HuH-7.5 (cell line): ENCODE results near the gene RRP1.

Experiments
- DNase-seq: peaks from one replicate; pipeline ENCODE4 v3.0.0; 2011; ENCODE audit warnings: low spot score

RRP1 gene

DNA sequence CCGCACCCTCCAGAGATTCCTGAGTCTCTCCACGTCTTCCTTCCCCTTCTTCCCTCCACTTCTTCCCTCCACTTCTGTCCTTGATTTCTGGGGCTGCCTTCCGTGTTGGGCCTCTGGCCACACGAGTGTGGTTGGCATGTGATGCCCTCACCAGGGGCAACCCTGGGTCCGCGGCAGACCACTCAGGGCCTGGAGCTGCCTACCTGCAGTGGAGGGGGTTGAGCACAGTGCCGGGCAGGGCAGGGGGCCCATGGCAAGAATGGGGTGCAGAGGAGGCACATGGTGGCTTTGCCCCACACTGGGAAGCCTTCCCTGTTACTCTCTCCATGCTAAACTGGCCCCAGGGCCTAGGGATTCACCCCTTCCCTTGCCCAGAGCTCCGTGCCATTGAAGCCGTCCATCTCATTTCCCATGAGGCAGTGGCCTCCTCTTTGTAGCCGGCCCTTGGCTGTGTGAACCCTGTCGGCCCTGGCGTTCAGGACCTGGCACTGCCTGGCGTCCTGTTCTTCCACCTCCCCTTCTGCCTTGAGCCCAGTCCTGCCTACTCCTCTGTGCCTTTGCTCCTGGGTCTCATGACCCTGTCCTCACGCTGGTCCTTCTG lies 13.4 kb downstream of the RRP1 start:
- no peak for DNase-seq

DNA sequence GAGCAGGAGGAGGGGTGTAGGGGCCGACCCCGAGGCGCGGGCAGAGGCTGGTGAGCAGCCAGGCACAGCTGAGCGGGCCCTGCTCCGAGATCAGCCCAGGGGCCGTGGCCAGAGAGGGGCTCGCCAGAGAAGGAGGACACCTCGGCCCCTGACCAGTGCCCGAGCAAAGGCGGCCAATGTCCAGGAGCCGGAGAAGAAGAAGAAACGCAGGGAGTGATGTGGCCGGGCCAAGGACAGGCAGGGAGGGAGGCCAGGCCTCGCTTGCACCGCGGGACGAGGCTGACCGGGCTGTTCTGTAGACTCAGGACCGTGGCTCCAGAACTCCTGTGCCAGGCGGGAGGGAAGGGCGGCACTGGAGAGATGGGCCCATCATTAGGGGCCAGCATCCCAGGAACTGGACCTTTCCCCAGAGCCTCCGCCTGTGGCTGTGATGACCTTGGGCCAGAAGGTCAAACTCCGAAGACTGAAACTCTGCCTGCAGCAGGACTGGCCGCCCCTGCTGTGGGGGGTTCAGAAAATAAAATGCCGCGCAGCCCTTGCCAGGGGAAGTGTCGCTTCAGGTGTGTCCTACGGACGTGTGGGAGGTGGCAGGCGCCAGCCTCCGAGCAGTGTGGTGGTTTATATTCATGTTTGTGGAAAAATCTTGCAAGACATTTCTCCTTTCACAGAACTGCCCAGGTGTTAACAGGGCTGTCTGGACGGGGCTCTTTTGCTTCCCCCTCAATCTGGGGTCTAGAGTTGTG lies 14.4 kb downstream of the RRP1 start:
- no peak for DNase-seq

DNA sequence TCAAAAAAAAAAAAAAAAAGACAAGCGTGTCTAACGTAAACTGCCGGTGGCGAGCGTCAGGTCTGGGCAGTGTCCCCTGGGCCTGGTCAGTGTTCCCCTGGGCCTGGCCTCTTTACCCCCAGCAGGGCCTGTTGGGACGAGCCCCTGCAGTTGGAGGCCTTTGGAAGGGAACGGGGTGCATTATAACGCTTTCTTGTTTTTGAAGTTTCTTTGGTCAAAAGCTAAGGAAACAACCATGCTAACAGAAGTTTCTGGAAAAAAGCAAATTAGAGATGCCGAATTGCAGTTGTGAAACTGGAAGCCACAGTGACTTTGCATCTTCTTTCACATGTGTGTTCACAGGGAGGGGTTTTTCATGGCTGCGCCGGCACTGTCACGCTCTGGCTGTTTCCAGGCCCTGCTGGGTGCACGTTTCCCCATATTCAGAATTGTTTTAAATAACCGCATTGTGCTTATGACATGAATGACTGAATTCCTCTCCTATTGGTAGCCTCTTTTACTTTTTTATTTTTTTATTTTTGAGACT lies 16.0 kb downstream of the RRP1 start:
- DNase-seq, result no peak

DNA sequence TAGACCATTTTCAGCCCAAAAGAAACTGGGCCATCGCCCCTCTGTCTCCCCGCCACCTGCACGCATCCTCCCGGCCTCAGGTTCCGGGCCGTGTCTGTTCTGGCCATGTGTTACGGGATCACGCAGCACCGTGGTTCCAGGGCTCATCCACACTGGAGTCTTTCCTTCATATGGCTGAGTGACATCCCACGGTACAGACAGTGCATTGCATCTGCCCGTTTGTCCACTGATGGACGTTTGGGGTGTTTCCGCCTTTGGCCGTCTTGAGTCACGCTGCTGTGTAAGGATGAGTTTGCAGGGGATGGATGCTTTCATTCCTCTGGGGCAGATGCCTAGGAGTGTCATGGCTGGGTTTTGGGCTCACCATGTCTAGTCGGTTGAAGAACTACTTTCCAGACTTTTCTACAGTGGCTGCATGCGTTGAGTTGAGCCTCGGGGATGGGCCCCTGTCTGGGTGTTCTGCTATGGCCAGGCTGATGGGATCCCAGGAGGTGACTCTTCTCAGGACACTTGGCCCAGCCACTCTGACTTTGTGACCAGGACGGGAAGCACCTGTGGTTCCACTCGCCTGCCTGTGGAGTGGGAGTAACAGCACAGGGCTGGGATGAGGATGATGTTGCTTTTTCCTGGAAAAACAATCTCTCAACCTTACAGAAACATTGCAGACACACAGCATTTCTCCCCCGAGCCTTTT lies 16.8 kb downstream of the RRP1 start:
- no peak for DNase-seq

DNA sequence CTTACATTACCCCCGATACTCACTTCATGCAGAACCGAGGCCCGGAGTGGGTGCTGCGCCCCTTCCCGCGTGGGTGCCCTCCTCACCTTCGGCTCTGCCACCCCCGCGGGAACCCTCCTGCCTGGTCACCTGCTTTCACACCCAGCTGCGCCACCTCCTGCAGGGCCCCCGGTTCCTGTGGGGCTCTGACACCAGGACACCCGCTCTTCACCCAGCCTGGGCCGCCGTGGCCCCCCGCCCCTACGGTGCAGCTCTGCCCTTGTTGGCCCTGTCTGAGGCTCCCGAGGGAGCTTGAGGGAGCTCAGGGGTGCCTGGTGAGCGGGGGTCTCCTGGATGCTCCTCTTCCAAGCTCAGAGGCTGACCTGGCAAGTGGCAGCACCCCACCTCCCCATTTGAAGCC lies 19.0 kb downstream of the RRP1 start:
- DNase-seq, result no peak

DNA sequence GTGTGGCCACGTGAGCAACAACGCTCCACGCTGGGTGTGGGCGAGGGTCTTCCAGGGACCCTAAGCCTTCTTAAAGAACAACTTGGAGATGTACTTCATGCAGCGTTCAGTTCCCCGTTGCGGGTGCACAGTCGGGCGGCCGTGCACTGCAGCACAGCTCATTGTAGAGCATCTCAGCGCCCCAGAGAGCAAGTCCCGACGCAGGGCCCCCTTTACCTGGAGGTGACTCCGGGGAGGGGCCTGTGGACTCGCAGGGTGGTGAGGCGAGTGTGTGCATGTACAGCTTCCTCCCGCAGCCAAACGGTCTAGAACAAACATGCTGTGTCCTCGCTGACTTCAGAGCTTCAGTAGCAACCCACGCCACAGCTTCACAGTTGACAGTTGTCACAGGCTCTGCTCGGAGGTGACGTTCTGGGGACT lies 19.5 kb downstream of the RRP1 start:
- no peak for DNase-seq

DNA sequence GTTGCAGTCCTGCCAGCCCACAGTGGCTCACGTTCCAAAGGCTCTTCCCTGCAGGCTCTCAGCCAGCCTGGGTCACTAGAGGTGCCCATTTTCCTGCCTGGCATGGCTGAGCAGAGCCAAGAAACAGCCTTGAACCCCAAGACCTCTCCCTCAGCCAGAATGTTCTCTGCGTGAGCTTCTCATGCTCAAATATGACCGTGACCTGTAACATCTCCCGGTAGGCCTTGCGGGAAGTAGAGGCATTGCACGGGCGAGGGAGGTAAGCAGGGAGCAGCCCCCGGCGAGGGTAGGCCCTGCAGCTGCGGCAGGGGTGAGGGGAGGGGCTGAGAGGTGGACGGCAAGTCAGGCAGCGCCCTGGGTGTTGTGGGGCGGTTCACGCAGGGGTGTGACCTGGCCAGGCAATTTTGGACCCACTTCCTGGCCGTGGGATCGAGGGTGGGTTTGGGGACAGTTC lies 20.0 kb downstream of the RRP1 start:
- no peak for DNase-seq

DNA sequence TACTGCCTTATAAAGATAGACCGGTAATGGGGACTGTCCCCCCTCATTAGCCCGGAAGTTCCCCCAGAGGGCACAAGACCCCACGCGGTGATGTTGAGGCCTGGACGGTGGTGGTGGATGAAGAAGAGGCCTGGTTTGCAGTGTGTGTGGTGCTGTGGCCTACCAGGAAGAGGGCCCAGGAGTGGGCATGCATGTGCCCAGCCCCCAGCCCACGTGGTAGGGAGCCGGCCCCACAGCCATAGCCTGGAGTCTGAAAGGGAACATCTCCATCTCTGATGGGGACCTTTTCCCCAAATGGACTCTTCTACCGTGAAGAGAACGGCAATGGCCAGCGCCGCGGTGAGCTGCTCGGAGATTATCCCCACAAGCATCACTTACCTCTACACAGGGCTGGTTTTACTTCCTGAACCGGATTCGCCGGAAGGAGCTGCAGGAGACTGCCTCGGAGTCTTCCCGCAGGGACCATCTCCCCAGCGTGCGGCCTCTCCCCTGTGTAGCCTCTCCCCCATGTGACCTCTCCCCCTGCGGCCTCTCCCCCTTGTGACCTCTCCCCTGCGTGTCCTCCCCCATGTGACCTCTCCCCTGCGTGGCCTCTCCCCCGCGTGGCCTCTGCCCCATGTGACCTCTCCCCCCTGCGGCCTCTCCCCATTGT lies 20.6 kb downstream of the RRP1 start:
- no peak for DNase-seq

DNA sequence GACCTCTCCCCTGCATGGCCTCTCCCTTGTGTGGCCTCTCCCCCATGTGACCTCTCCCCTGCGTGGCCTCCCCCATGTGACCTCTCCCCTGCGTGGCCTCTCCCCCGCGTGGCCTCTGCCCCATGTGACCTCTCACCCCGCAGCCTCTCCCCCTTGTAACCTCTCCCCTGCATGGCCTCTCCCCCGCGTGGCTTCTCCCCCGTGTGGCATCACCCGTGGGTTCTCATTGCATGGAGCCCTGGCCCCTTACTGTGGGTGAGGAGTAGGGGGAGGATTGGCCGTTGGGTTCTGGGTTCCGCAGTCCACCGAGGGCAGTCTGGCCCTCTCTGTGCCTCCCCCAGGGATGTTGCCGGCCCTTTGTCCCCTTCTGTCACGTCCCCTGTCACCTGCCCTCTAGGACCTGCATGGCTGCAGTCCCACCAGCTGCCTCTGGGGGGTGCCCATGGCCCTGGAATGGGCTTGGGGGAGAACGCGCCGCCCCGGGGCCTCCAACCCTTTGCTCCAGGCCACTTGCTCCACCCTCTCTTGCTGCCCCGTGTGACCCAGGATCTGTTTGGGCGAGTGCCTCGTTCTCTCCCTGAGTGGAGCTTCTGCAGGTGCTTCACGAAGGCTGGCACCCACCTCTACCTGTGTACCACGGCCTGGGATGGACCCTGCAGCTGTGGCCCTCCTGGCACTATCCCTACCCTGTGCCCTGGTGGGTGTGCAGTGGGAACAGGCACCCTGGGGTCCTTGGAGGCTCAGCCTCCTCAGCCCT lies 21.3 kb downstream of the RRP1 start:
- peak; percentile 98 for DNase-seq

DNA sequence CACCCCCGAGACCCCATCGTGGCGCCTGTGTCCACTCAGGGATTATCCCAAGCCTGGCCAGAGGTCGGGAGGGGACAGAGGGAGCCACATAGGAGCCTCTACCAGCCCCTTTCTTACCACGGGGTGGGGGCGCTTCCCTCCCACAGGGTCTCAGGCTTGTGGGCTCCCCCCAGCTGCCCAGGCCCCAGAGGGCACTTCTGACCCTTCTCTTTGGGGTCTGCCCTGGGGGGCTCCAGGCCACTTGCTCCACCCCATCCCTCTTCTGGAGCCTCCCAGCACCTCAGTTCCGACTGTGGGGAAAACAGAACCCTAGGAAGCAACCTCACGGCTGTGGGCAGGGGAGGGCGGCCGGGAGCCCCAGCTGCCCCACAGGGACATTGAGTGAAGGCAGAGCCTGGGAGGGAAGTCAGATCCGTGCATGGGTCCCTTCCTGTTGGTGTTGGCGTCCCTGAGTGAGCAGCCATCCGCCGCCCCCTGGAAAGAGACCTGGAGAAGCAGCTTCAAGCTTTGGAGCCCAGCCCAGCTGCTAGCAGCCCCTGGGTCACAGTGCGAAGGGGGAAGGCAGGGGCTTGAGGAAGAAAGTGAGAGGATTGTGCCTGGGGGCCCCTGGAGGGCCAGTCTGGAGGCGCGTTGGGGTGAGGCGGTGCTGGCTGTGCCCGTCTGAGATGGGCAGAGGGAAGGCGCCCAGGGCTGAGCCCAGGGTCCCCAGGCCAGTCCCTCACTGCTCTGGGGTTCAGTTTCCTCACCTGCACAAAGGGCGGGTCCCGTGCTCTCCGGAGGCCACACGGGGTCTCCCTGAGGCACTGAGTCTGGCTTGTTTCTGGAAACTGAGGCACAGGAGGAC lies 22.1 kb downstream of the RRP1 start:
- no peak for DNase-seq

DNA sequence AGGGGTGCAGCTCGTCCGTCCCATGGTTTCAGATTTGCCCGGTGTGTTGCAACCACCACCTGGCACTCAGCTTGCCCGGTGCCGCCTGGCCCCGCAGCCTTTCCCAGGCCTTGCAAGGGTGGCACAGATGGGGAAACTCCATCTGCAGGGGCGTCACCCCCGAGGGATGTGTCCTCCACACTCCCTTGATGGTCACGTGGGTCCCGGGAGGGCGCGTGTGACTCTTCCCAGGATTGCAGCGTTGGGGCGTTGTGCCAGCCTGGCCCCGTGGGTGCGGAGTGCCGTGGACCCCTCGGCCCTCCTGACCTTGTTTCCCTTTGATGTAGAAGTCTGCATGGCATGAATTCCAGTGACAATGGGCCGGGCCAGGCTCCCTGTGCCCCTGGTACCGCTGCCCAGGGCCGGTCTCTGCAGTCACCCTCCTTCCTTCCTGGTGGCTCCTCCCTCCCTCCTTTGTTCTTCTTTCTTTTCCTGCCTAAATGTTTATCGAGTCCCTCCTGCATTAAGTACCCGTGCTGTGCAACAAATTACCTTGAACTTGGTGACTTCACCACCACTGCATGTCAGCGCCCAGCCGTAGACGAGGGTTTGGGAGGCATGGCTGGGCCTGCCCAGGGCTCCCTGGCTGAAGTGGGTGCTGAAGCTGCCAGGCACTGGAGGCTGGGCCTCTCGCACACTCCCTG lies 22.9 kb downstream of the RRP1 start:
- no peak for DNase-seq

DNA sequence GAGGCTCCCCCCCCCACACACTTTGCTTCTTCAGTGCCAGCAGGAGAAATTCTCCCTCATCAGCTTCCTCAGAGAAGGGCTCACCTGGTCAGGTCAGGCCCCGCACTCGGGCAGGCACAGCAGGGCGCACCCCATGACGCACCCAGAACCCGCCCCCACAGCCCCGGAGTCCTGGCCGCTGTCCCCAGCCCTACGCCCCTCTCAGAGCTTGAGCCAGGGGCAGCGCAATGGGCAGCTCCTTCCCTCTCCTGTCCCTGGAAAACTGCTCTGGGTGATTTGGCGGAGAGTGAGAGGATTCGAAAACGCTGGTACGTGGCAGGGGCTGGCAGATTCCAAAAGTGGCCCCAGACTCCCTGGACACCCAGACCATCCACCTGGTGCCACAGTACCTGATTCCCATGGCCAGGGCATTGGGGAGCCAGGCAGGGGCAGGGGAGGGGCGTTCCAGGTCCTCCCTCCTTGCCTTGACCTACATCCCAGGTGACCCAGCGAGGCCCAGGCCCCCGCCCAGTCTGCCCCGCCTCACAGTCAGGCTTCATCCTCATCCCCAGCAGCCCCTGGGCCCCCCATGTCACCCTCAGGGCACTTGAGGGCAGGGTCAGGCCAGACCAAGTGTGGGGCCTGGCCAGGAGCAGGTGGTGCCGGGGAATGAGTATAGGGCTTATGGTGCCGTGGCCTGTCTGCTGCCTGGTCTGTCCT lies 23.7 kb downstream of the RRP1 start:
- DNase-seq, result no peak

DNA sequence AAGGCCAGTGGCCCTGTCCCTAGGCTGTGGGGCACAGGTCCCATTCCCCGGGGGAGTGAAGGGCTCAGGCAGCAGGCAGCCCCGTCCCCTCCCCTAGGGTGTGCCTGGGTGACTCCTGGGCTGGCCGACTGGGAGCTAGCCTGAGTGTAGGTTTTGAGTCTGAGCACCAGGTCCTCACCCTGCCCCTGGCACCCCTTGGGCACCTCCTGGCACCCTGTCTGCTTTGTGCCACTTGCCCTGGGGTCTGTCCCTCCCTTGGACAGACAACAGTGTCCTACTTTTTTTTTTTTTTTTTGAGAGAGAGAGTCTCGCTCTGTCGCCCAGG lies 24.2 kb downstream of the RRP1 start:
- DNase-seq, result no peak

DNA sequence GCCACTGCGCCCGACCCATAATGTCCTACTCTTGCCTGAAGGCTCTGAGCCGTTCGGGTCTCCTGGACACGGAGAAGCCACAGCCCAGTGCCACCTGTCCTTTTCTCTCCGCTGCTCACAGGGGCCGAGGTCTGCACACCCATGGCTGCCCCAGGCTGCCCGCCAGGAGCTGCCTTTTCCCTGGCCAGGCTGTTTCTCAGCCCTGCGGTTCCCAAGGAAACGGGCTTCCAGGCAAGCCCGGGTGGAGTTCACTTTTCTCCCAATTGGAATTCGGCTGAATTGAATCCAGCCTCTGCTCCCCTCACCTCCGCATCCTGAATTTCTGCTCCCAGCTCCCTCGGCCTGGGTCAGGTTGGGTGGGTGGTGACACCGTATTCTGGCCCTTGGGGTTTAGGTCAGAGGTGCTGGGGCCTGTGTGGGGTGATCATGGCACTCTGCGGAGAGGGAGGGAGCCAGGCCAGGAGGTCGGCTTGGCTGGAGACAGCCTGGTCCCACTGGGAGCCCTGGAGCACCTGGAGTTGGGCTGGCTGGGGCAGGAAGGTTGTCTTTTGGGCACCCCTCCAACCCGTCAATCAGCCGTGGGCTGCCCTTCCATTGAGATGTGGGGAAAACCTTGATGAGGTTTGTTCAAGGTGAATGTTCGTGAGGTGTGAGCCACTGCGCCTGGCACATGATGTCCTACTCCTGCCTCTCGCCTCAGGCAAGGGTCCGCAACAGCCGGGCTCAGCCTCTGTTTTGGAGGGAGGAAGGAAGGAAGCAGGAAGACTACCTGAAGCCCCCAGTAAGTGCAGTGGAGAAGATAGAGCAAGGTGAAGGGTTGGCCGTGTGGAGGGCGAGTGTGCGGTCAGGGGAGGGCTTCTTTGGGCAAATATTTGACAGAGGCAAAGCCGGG lies 25.1 kb downstream of the RRP1 start:
- no peak for DNase-seq

DNA sequence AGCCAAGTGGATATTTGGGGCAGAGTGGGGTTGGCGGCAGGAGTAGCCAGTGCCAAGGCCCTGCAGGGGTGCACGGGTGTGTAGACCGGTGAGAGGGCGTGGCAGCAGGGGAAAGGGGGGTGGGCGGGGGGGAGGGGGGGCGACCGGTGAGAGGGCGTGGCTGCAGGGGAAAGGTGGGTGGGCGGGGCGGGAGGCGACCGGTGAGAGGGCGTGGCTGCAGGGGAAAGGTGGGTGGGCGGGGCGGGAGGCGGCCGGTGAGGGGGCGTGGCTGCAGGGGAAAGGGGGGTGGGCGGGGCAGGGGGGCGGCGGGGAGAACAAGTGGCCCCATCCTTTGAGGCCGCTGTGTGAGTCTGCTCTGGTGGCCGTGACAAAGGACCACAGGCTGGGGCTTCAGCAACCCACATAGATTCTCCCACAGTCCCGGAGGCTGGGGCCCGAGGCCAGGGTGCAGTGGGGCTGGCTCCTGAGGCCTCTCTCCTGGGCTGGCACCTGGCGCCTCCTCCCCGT lies 25.8 kb downstream of the RRP1 start:
- DNase-seq, result no peak

DNA sequence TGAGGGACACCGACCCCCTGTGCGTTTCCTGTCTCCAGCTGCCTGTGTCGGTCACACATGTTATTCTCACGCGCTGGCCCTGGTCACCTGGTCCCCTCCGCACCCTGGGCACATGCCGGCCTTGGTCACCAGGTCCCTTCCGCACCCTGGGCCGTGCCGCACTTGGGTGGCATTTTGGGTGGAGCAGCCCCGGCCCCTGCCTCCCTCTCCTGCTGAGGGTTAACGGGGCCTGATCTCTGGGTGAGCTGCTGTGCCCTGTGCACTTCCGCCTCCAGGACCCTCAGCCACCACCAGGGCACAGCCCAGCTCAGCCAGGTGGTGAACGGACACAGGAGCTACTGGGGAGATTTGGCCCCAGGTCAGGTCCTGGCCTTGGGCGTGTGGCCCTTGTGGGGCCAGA lies 26.6 kb downstream of the RRP1 start:
- DNase-seq, result no peak

DNA sequence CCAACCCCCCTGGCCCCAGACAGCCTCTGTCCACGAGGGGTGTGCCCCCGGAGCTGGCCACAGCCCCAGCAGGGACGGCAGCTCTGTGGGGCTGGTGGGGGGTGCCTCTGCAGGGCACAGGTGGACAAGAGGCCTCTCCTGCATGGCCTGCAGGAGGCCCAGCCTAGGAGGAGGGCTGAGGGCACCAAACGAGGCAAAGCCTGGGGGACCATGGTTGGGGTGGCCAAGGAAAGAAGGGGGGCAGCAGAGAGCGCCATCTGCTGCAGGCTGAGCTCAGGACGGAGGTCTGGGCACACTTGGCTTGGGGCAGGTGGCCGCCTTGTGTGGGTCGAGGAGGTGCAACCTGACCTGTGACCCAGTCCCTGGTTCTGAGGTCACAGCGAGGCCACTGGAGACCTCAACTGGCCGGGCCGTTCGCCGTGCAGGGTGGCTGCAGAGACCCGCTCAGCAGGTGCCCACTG lies 27.3 kb downstream of the RRP1 start:
- no peak for DNase-seq
